ENCODE results near the gene SUN5.
"Not testable (repeated sequence)": the region's sequence is repeated elsewhere in the genome, so short reads cannot be mapped to it uniquely, and the experiment has no call there.

The SUN5 gene

DNA sequence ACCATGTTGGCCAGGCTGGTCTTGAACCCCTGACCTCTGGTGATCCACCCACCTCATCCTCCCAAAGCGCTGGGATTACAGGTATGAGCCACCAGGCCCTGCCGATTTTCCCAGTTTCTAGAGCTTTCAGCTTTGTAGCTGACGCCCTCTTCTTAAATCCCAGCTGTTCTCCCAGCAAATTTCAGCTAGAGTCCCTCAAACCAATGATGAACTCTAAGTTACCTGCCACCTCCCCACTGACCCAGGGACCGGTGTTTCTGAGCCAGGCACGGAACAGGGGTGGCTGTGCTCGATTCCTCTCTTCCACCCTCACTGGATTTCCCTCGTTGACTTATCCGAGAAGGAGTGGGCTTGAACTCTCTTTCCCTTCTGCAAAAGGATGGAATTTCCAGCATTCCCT lies 39.1 kb downstream of the SUN5 start:
- no peak for DNase-seq (ENCODE audit: low spot score)

DNA sequence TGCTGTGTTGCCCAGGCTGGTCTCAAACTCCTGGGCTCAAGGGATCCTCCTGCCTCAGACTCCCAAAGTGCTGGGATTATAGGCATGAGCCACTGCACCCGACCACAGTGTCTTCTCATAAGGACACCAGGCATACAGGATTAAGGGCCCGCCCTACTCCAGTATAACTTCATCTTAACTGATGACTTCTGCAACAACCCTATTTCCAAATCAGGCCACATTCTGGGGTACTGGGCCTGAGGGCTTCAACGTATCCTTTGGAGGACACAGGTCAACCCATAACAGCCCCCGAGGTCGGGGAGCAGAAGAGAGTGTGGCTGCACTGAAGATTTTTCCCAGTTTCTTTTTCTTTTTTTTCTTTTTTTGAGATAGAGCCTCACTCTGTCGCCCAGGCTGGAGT lies 39.7 kb downstream of the SUN5 start:
- no peak for DNase-seq (ENCODE audit: low spot score)

DNA sequence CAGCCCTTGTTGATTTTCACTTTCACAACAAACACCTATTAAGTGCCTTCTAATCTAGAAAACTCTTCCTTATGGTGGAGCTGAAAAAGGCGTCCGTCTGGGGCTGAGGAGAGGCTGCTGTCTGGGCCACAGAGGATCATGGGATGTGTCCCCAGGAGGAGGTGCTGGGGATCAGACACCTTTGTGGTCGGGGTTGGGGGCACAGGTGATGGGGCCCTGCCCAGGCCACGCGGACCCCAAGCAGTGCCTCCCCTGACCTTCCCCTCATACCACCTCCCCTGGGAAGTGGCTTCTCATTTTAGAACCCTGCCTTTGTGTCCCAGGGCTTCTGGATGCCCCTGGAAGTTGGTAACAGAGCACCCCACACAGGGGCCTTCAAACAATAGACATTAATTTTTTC lies 41.1 kb downstream of the SUN5 start:
- no peak for DNase-seq (ENCODE audit: low spot score)

DNA sequence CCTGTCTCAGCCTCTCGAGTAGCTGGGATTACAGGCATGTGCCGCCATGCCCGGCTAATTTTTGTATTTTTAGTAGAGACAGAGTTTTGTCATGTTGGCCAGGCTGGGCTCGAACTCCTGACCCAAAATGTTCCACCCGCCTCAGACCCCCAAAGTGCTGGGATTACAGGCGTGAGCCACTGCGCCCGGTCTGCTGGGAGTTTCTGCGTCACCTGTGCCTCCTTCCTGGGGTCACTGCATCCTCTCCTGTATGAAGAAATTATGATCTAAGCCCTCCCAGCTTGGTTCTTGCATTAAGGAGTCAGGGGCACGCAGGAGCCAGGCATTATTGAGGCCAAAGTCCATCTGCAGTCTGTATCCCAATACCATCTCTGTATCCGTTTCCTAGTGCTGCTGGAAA lies 41.6 kb downstream of the SUN5 start:
- DNase-seq (ENCODE audit: low spot score): not testable (repeated sequence)

DNA sequence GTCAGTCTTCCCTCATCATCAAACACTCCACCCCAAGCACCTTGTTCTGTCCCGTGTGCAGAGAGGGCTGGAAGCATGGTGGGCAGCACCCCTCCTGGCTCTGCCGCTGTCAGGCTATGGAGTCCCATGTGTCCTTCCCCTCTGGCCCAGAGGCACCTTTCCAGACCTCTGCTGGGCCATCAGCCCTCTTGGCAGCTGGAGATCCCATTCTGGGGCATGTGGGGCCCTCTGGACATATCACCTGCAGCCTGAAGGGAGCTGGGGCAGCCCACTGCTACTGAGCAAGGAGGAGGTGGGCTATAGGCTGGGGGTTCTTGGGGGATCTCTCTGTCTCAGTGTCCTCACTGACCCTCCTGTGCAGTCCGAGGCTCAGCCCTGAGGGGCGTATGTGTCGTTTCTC lies 42.2 kb downstream of the SUN5 start:
- no peak for DNase-seq (ENCODE audit: low spot score)

DNA sequence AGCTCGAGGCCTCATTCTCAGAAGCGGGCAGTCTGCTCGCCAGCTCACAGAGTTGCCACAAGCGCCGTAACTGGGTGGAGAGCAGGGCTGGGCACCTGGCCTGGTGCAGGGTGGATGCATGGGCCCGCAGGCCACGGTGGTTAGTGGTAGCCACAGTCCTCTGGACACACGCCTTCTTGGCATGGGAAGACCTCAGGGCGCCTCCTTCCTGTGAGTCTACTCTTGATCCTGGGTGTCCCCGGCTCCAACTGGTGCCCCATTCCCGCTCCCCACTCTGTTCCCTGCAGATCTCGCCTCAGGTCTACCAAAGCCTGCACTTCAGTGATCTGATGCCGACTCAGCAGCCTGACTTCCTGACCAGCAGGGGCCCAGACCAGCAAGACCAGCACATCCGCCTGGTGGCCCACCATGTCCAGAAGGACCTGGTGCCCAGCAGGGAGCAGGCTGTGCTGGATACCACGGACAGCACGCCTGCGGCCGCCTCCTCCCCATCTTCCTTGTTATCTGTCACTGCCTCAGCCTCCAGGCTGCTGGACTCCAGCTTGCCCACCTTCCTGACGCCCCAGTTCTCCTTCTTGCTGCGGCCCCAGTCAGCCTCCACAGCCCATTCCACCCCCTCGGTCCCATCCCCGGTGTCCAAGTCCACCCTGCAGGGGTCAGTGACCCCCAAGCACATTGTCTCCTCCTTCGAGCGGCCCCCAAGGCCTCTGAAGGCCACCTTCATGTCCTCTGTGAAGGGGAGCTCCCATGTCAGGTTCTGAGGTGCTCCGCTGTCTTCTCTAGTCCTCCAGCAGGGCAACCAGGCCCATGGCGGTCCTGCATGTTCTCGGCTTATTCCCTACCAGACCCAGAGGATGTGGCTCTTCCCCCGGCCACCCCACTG lies 43.1 kb downstream of the SUN5 start:
- DNase-seq (ENCODE audit: low spot score): no peak

DNA sequence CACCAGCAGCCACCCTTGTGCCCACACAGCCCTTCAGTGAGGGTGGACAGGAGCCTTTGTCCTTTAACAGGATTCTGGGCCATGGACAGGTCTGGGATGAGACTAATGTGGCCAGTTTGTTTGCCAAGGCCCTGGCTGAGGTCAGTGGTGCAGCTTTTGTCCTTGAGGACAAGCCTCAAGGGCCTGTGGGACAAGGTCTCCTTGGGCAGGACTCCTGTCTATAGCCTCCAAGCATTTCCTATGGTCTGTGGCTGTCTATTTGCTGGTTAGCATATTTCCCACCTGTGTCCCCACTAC lies 44.1 kb downstream of the SUN5 start:
- no peak for DNase-seq (ENCODE audit: low spot score)

DNA sequence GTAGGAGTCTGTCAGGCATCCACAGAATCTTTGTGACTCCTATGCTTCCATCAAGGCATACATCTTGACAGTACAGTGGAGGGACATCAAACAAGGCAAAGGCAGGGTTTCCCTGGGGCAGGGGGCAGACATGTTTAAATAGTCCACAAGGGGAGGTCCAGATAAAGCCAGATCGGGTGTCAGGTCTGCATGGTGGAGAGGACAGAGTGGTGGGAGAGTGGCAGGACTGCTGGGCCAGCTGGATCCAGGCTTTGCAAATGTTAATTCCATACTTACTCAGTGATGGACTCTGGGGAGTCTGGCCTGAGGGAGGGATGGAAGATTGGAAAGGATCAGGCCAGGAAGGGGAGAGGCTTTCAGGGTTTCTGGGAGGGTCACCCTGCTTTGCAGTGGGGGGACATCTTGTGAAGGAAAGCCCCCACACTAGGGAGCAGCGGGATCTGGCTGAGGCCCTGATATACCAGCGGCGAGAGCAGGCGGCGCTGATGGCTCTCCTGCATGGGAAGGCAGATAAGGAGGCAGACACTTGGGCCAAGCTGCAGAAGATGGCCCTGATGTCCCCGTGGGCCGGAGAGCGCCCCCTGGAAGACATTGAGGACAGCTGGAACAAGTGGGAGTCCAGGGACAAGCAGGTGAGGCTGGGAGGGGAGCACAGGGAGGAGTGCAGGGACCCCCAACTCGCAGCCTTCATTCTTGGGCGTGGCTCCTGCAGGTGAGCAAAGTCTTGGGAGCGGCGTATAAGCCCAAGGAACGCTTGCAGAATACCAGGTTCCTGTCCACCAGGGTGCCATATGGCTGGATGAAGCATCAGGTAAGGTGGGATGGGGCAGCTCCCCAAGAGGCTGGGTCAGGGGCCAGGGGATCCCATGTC lies 44.6 kb downstream of the SUN5 start:
- no peak for DNase-seq (ENCODE audit: low spot score)

DNA sequence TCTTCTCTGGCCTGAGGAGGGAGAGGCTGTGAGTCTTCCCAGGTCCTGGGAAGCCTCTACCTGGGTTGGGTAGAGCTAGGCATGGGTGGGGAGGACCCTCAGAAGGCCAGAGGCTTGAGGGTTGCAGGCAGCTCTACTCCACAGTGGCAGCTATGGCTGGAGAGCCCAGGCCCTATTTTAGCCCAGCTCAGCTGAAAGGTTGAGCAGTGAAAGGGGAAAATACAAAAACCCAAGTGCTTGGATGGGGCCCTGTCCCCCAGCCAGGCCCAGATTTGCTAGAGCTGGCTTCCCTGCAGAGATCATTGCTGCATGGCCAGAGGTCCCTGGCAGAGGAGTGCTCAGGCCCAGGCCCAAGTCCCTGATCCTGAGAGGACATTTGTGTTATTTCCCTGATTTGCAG lies 45.7 kb downstream of the SUN5 start:
- DNase-seq (ENCODE audit: low spot score): no peak

DNA sequence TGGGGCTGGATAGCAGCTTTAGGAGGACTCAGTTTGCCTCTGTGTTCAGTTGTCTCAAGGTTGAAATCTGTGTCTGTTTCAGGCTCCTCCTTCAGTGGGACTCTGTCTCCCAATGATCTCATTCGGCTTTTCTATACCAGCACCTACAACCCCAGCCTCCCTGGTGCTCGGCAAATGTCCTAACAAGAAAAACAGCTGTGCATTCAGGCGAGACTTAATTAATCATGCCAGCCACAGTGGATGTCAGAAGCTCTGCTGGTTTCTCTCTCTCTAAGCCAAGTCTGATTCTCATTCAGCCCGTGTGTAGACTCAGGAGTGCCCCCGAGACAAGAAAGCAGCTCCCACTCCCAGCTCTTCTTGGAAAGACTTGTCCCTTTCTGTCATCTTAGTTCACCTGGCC lies 46.8 kb downstream of the SUN5 start:
- DNase-seq (ENCODE audit: low spot score): no peak

DNA sequence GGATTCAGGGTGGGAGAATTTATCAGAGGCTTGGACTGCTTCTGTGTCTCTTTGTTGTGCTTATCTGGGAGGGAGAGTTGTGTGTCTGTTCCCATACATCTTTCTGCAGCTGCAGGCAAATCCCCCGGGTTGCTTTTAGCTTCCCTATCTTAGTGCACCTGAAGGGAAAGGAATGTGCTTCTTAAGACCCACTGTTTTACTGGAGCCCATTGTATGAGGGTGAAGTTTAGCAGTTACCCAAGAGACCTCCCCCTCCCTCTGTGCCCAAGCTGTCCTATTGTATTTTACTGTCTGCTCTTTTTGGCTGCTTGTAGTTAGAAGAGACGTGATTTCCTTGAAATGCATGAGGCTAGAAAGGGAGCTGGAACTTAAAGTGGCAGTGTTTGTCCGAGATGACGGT lies 53.7 kb downstream of the SUN5 start:
- not testable (repeated sequence) for DNase-seq (ENCODE audit: low spot score)

DNA sequence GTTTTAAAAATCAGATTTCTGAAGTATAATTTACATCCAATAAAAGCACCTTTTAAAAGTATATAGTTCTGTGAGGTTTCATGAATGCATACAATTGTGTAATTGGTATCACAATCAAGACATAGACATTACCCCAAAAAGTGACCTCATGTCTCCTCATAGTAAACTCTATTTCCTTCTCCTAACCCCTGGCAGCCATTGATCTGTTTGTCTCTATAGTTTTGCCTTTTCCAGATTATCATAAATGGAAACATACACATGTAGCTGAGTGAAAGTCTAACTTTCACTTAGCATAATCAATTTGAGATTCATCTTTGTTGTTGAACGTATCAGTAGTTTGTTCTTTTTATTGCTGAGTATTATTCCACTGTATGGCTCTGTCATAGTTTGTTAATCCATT lies 57.6 kb downstream of the SUN5 start:
- no peak for DNase-seq (ENCODE audit: low spot score)

DNA sequence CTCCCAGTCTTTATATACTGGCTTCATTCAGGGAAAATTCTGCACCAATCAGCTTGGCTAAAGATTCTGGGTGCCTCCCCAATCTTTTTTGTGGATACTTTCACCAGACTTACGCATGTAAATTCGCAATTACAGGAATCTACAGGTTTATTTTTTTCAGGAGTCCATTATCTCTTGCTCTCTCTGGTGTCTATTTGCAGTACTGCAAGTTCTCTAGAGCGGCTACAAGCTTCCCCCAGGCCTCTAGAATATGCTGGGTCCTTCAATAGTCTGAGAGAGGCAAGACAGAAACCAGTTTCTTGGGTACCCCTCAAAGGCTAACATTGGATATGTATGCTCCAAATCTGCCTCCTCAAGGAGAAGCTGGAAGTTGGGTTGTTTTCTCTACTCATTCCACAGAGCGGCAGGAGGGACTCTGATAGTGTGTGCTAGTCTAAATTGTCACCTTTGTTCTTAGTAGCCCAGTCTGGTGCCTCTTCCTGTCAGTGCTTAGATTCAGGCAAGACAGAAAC lies 58.5 kb downstream of the SUN5 start:
- DNase-seq (ENCODE audit: low spot score): peak; percentile 70

DNA sequence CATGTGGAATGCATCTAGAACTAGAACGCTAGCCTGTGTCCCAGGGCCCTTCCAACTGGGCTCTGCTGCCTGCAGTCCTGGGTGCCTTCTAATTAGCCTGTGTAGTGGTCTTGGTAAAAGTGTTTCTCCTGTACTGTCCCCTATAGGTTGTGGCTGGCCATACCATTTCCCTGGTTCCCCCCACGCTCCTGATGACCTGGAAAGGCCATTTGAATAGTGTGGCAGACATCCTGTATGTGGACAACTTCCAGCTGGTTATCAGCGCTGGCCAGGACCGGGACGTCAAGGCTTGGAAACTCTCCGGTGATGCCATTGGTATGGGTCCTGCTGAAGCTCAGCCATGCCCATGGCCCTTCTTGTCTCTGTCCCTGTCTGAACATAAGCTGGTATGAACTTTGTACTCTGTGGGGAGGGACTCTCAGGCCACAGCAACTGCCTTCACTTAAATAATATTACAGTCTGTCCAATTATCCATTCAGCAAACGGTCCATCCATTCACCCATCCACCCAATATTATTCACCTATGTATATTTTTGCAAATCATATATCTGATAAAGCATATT lies 60.7 kb downstream of the SUN5 start:
- no peak for DNase-seq (ENCODE audit: low spot score)

DNA sequence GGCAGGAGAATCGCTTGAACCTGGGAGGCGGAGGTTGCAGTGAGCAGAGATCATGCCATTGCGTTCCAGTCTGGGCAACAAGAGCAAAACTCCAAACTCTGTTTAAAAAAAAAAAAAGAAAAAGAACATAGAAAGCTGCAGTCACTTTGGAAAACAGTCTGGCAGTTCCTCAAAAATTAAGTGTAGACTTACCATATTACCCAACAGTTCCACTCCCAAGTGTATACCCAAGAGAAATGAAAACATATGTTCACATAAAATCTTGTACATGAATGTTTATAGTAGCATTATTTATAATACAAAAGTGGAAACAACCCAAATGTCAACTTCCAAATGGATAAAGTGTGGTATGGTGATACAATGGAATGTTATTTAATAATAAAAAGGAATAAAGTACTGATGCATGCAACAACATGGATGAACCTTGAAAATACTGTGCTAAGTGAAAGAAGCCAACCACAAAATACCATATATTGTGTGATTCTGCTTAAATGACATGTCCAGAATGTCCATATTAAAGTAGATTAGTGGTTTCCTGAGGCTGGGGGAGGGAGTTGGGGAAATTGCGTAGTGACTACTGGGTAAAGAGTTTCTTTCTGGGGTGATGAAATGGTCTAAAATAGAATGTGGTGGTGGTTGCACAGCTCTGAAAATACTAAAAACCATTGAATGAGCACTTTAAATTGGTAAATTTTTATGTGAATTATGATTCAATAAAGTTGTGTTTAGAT lies 62.9 kb downstream of the SUN5 start:
- DNase-seq (ENCODE audit: low spot score): no peak

DNA sequence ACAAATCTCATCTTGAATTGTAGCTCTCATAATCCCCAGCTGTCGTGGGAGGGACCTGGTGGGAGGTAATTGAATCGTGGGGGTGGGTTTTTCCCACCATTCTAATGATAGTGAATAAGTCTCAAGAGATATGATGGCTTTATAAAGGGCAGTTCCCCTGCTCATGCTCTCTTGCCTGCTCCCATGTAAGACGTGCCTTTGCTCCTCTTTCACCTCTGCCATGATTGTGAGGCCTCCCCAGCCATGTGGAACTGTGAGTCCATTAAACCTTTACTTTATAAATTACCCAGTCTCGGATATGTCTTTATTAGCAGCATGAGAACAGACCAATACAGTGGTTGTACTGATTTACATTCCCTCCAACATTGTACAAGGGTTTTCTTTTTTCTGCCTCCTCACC lies 69.7 kb downstream of the SUN5 start:
- no peak for DNase-seq (ENCODE audit: low spot score)
